ENCODE results near the gene AK1. TPM values are rescaled to one million over a fixed set of nuclear protein-coding genes. Genes with fewer than 3 reads are reported as not detected.

Gene AK1
- total and polyA plus RNA-seq, 9 of the 15 experiments (the other 6 are each of a cell fraction or from before 2014, with no cell fraction given) = 10.1 to 71.8 (median 39.0) TPM

- TF ChIP-seq E2F5 (CRISPR knock-in tag; IDR thresholded peaks at IDR 0.05) (0 out of 2 replicates have a peak, but pooled peaks have one; percentile 31), ZNF644 (tag; IDR thresholded peaks at IDR 0.05; ENCODE audit: low read depth) (peak; percentile 94), SRSF7 (optimal IDR thresholded peaks at IDR 0.05; ENCODE audit: low read depth, low read length) (no peak), RCOR1 (IDR thresholded peaks at IDR 0.05; ENCODE audit: borderline replicate concordance in 1 of 2, low read depth in 2 of 2, low read length in 2 of 2) (no peak), LARP7 (IDR thresholded peaks at IDR 0.05) (peak; percentile 93), HDAC1 (IDR thresholded peaks at IDR 0.05) (peak in 1 of 2 experiments; percentile 86; a peak in 2 of 4 replicates), OTX1 (CRISPR knock-in tag; IDR thresholded peaks at IDR 0.05) (peak; percentile 98), POLR2B (IDR thresholded peaks at IDR 0.05; ENCODE audit: low read depth, partially characterized antibody) (peak; percentile 46), CREB5 (CRISPR knock-in tag; IDR thresholded peaks at IDR 0.05) (no peak), HNRNPLL (IDR thresholded peaks at IDR 0.05; ENCODE audit: low read depth, low read length, poor library complexity, severe bottlenecking) (peak; percentile 29), HBP1 (CRISPR knock-in tag; IDR thresholded peaks at IDR 0.05) (peak; percentile 93), PKNOX1 (IDR thresholded peaks at IDR 0.05) (peak; percentile 37; the same call in 1 of the 2 replicates), KLF6 (CRISPR knock-in tag; IDR thresholded peaks at IDR 0.05; ENCODE audit: borderline replicate concordance) (peak; percentile 21; the same call in 1 of the 2 replicates), HLTF (IDR thresholded peaks at IDR 0.05) (peak; percentile 93), RREB1 (CRISPR knock-in tag; IDR thresholded peaks at IDR 0.05) (0 out of 2 replicates have a peak, but pooled peaks have one; percentile 62)
Measured at GRCh38 chr9:127865645-127866464, 11.6 kb downstream of the AK1 start (continued).
